ENCODE data around the gene NOL6. TPM values are rescaled to one million over a fixed set of nuclear protein-coding genes. Genes with fewer than 3 reads are reported as not detected.
A peak's percentile ranks its signal among the peaks of the same experiment; 100 is the strongest.

NOL6 gene
- total and polyA plus RNA-seq, 2 of the 8 experiments (the other 6 are each of a cell fraction or from before 2014, with no cell fraction given) = 44.0 to 55.0 TPM

GRCh38 chr9:33472171-33472880 lies 1.4 kb downstream of the NOL6 start:
- H2BK20ac ChIP-seq (ENCODE audit: low read length) = no peak overlapping the region
- no peak for TF ChIP-seq NANOG (IDR thresholded peaks at IDR 0.05; ENCODE audit: insufficient read depth, low read depth, low read length, poor library complexity, severe bottlenecking)
- TF ChIP-seq KDM1A (IDR thresholded peaks at IDR 0.05; ENCODE audit: borderline replicate concordance, low read length) = no peak
- no peak for TF ChIP-seq SIX5 (IDR thresholded peaks at IDR 0.05; ENCODE audit: low read depth, low read length)
- TF ChIP-seq PHF8 (conservative IDR thresholded peaks at IDR 0.05; ENCODE audit: low read depth, low read length) = no peak
- no peak for TF ChIP-seq BCL11A (IDR thresholded peaks at IDR 0.05; ENCODE audit: low read depth in 2 of 2, low read length in 2 of 2)
- TF ChIP-seq SUZ12 (IDR thresholded peaks at IDR 0.05; ENCODE audit: low read length) = no peak
- no peak for TF ChIP-seq ZNF274 (IDR thresholded peaks at IDR 0.05; ENCODE audit: borderline replicate concordance, extremely low read depth, low read length)
- no peak for TF ChIP-seq CREB1 (IDR thresholded peaks at IDR 0.05)
- TF ChIP-seq SIRT6 (IDR thresholded peaks at IDR 0.05; ENCODE audit: low read length) = no peak
- no peak for TF ChIP-seq HDAC2 (IDR thresholded peaks at IDR 0.05; ENCODE audit: borderline replicate concordance in 1 of 2, low read depth in 2 of 2, low read length in 2 of 2)
- no peak for TF ChIP-seq NRF1 (IDR thresholded peaks at IDR 0.05; ENCODE audit: low read depth, low read length)
- TF ChIP-seq RFX5 (IDR thresholded peaks at IDR 0.05; ENCODE audit: borderline replicate concordance, low read depth, low read length) = no peak

More at GRCh38 chr9:33472171-33472880, 1.4 kb downstream of the NOL6 start:
- no peaks in the 10 kb centered on the region for H3K9me3 ChIP-seq (ENCODE audit: insufficient read depth in 2 of 2, low read depth in 1 of 2, low read length in 1 of 2)
- H3K79me1 ChIP-seq (ENCODE audit: low read depth, low read length) = peaks cover 5% of the 10 kb centered on the region; the same call in 1 of the 2 replicates
- H2AK5ac ChIP-seq (ENCODE audit: low read depth, low read length) = no peak overlapping the region
- no peak overlapping the region for H2BK15ac ChIP-seq (ENCODE audit: low read length)
- peak overlapping the region; percentile 85 to 87; a peak in 3 of 4 replicates for H3K4me2 ChIP-seq (ENCODE audit: insufficient read depth in 1 of 2, low read depth in 2 of 2, low read length in 2 of 2)
- DNase-seq (ENCODE audit: low read depth in 1 of 2, low spot score in 2 of 2) (no peak), FAIRE-seq (no peak)
- H4K5ac ChIP-seq (ENCODE audit: insufficient read length, low read depth, low read length) = no peak overlapping the region
- H3K79me2 ChIP-seq (ENCODE audit: control insufficient read depth in 1 of 2, insufficient read depth in 2 of 2, low read length in 2 of 2) = peaks cover 7 to 21% of the 10 kb centered on the region in 2 experiments
- no peak overlapping the region for H3K27ac ChIP-seq (ENCODE audit: low read depth, low read length)
- H3K23ac ChIP-seq (ENCODE audit: insufficient read length) = no peak overlapping the region
- H2AFZ ChIP-seq (ENCODE audit: low read length) = no peak overlapping the region
- ChIA-PET POLR2A (ENCODE audit: partially characterized antibody) (interaction anchor here (0.6 to 3.7 kb wide), 6 partner anchors 9 to 170 kb away, joined by 3 to 34 read pairs (median 4); no protein-coding TSS in a partner anchor), CTCF (ENCODE audit: partially characterized antibody) (interaction anchor here (0.7 to 20.9 kb wide), 9 partner anchors 18 to 152 kb away, joined by 3 to 358 read pairs (median 7); partner anchors contain the start of genes ANKRD18B, AQP3 and AQP7)
- H3K36me3 ChIP-seq (ENCODE audit: control insufficient read depth in 2 of 4, insufficient read depth in 4 of 4, low read length in 3 of 4) = peaks cover 21 to 37% (median 27%) of the 10 kb centered on the region in 4 experiments
- H4K8ac ChIP-seq (ENCODE audit: extremely low read depth, insufficient read depth, low read length) = no peak overlapping the region
- peaks cover 0 to 2% (median 0%) of the 10 kb centered on the region in 4 experiments; a peak in 1 of 7 replicates for H3K4me1 ChIP-seq (replicated peaks in 1 of 4; ENCODE audit: control insufficient read depth in 3 of 4, insufficient read depth in 4 of 4, low read length in 3 of 4)
- peak overlapping the region in 2 of 4 experiments; percentile 86 to 97; a peak in 3 of 8 replicates for H3K4me3 ChIP-seq (ENCODE audit: extremely low read depth in 1 of 4, insufficient read depth in 2 of 4, low read depth in 3 of 4, low read length in 4 of 4)
- no peak overlapping the region for H4K91ac ChIP-seq (replicated peaks; ENCODE audit: insufficient read length, low read length)
- no peak overlapping the region; the same call in 1 of the 2 replicates for H2BK5ac ChIP-seq (ENCODE audit: low read depth, low read length)
- WGBS, 2 experiments (ENCODE audit: extremely low coverage in 1 of 2, insufficient coverage in 1 of 2, insufficient read length in 1 of 2, insufficient replicate concordance in 2 of 2, low coverage in 1 of 2, low lambda C conversion rate in 2 of 2, missing lambda C conversion rate in 1 of 2) = 87% methylated on average over 16 of the region's 16 CpGs; no CpG with 5 or more reads in 1 of the 2 experiments
- H3K4ac ChIP-seq (replicated peaks; ENCODE audit: insufficient read length, low read depth, low read length) = no peak overlapping the region
- H4K20me1 ChIP-seq (replicated peaks in 1 of 2; ENCODE audit: control insufficient read depth in 1 of 2, insufficient read depth in 2 of 2, low read length in 2 of 2) = peaks cover 3 to 8% of the 10 kb centered on the region in 2 experiments
- H2BK12ac ChIP-seq (ENCODE audit: low read depth, low read length) = no peak overlapping the region
- no peak overlapping the region for H3K14ac ChIP-seq (ENCODE audit: insufficient read length)
- no peak overlapping the region for H2BK120ac ChIP-seq (replicated peaks; ENCODE audit: low read depth, low read length)
- no peak overlapping the region for H3K18ac ChIP-seq (ENCODE audit: extremely low read depth, low read length)
- no peak overlapping the region for H3K56ac ChIP-seq (replicated peaks; ENCODE audit: insufficient read length, low read depth, low read length)
- H3K9ac ChIP-seq (replicated peaks in 1 of 4; ENCODE audit: extremely low read depth in 1 of 4, low read depth in 3 of 4, low read length in 3 of 4) = no peak overlapping the region; a peak in 1 of 7 replicates
- peaks cover 8% of the 10 kb centered on the region; the same call in 1 of the 2 replicates for H3K23me2 ChIP-seq (ENCODE audit: low read depth, low read length)
- H3K27me3 ChIP-seq (replicated peaks in 1 of 4; ENCODE audit: control insufficient read depth in 3 of 4, extremely low read depth in 1 of 4, insufficient read depth in 3 of 4, low read length in 3 of 4) = no peaks in the 10 kb centered on the region
